ENCODE data around the gene MRPL49. TPM values are rescaled to one million over a fixed set of nuclear protein-coding genes. Genes with fewer than 3 reads are reported as not detected.

The MRPL49 gene
- total RNA-seq, 4 donors from 2014 or later: 68.1 to 76.2 (median 72.0) TPM

GRCh38 chr11:65111744-65112545 is 10.2 kb upstream of the MRPL49 start, which contains the start of gene TM7SF2:
TM7SF2 (plus strand) TSS chr11:65111872; CDS start chr11:65112016, 144 bp downstream.
- Histone ChIP-seq H3K27me3 (no peaks in the 10 kb centered on the region), H3K9me3 (no peaks in the 10 kb centered on the region), H3K4me3 (peak within 1 kb of the TSS; percentile 49 to 70 (median 60)), H3K27ac (peak within 1 kb of the TSS; percentile 64 to 85 (median 80)), H3K36me3 (peaks cover 13 to 43% (median 22%) of the 10 kb centered on the region in 3 donors), H3K4me1 (peaks cover 52 to 84% (median 58%) of the 10 kb centered on the region in 3 donors)
- TF ChIP-seq CTCF (IDR thresholded peaks at IDR 0.05) (peak in 2 of 6 experiments; percentile 8 to 22), POLR2A (IDR thresholded peaks at IDR 0.05) (peak in 3 of 4 donors; percentile 64 to 86 (median 78))
- intact Hi-C loops (cut with DNase I): no loop called here
- 0 to 1% methylated on average over 8 to 28 of the region's 64 CpGs for WGBS, 2 donors
- DNase-seq: peak; percentile 76

GRCh38 chr11:65112546-65113360 is 9.4 kb upstream of the MRPL49 start:
- H3K4me3 ChIP-seq: peak overlapping the region; percentile 49 to 70 (median 60)
- DNase-seq: no peak
- peaks cover 54 to 84% (median 58%) of the 10 kb centered on the region in 3 donors for H3K4me1 ChIP-seq
- intact Hi-C loops (cut with DNase I): no loop called here
- TF ChIP-seq CTCF (IDR thresholded peaks at IDR 0.05) (peak; percentile 81 to 98 (median 92)), POLR2A (IDR thresholded peaks at IDR 0.05) (no peak)
- H3K9me3 ChIP-seq: no peaks in the 10 kb centered on the region
- H3K36me3 ChIP-seq: peaks cover 7 to 35% (median 18%) of the 10 kb centered on the region in 3 donors
- WGBS, 2 donors: 5% methylated on average over 4 of the region's 57 CpGs; no CpG with 5 or more reads in 1 of the 2 donors
- H3K27me3 ChIP-seq: no peaks in the 10 kb centered on the region
- H3K27ac ChIP-seq: peak overlapping the region; percentile 54 to 85 (median 74)

- 25 to 27% methylated on average over 10 to 14 of the region's 14 CpGs for WGBS, 2 donors
- intact Hi-C loops (cut with DNase I): no loop called here
- peaks cover 2 to 35% (median 12%) of the 10 kb centered on the region in 3 donors for H3K36me3 ChIP-seq
Observed at GRCh38 chr11:65113361-65113756, 8.8 kb upstream of the MRPL49 start.

GRCh38 chr11:65113839-65114238 is 8.3 kb upstream of the MRPL49 start:
- intact Hi-C loops (cut with DNase I): no loop called here
- Histone ChIP-seq H3K27ac (no peak overlapping the region), H3K4me3 (no peak overlapping the region), H3K27me3 (no peaks in the 10 kb centered on the region), H3K4me1 (peaks cover 48 to 81% (median 53%) of the 10 kb centered on the region in 3 donors), H3K9me3 (no peaks in the 10 kb centered on the region), H3K36me3 (peaks cover 0 to 35% (median 8%) of the 10 kb centered on the region in 3 donors)
- DNase-seq: no peak
- TF ChIP-seq CTCF (IDR thresholded peaks at IDR 0.05): no peak
- no peak for TF ChIP-seq POLR2A (IDR thresholded peaks at IDR 0.05)
- 66 to 82% methylated on average over 5 to 6 of the region's 6 CpGs for WGBS, 2 donors

More at GRCh38 chr11:65113361-65113756, 8.8 kb upstream of the MRPL49 start:
- peak overlapping the region in 2 of 4 donors; percentile 83 to 85 for H3K27ac ChIP-seq
- H3K27me3 ChIP-seq: no peaks in the 10 kb centered on the region
- peak overlapping the region; percentile 49 to 70 (median 60) for H3K4me3 ChIP-seq
- H3K9me3 ChIP-seq: no peaks in the 10 kb centered on the region
- no peak for TF ChIP-seq POLR2A (IDR thresholded peaks at IDR 0.05)
- TF ChIP-seq CTCF (IDR thresholded peaks at IDR 0.05): no peak
- no peak for DNase-seq
- H3K4me1 ChIP-seq: peaks cover 51 to 84% (median 54%) of the 10 kb centered on the region in 3 donors
